Gastrocnemius medialis (tissue), 4 donors: ENCODE data around the gene AQP5. TPM values are rescaled to one million over a fixed set of nuclear protein-coding genes. Genes with fewer than 3 reads are reported as not detected.

Experiments
- ATAC-seq, 2 donors: fragments of 150-250 bp; one replicate each; pipeline ENCODE4 v1.9.1; 2016
- DNase-seq, 2 donors: peaks; one replicate each; pipeline ENCODE4 v3.0.0-alpha.2; 2019
- H3K27ac ChIP-seq, 4 donors: fragments of 200-600 bp; sonication (generic); 1 replicate in 1 of 4; 2 replicates in 3 of 4; pipeline ENCODE4 v1.5.1; 2016 to 2018; ENCODE audit warnings: mild to moderate bottlenecking in 2 of 4, moderate library complexity in 1 of 4
- H3K27me3 ChIP-seq, 3 donors: fragments of 200-600 bp; sonication (generic) in 2 of 3; 1 replicate in 1 of 3; 2 replicates in 2 of 3; pipeline versions ENCODE4 v1.5.1 to v1.6.0; 2016 to 2019; ENCODE audit warnings: mild to moderate bottlenecking in 1 of 3, moderate library complexity in 1 of 3
- H3K36me3 ChIP-seq, 2 donors: fragments of 200-600 bp; sonication (generic) in 1 of 2; one replicate each; pipeline ENCODE4 v1.5.1; 2017 to 2018
- H3K4me1 ChIP-seq, 2 donors: fragments of 200-600 bp; sonication (generic) in 1 of 2; one replicate each; pipeline ENCODE4 v1.5.1; 2016 to 2017; ENCODE audit warnings: mild to moderate bottlenecking in 2 of 2
- H3K4me3 ChIP-seq, 4 donors: fragments of 200-600 bp; sonication (generic) in 3 of 4; 1 replicate in 1 of 4; 2 replicates in 3 of 4; pipeline ENCODE4 v1.5.1; 2016 to 2019; ENCODE audit warnings: mild to moderate bottlenecking in 2 of 4
- H3K9me3 ChIP-seq, 3 donors: fragments of 200-600 bp; sonication (generic) in 2 of 3; 1 replicate in 1 of 3; 2 replicates in 2 of 3; pipeline ENCODE4 v1.5.1; 2016 to 2019
- CTCF ChIP-seq, 5 experiments: fragments of 450-650 bp in 3 of 5; fragments of 200-600 bp in 2 of 5; sonication (generic) in 2 of 5; IDR thresholded peaks in 4 of 5; conservative IDR thresholded peaks in 1 of 5; 1 replicate in 4 of 5; 2 replicates in 1 of 5; pipeline ENCODE4 v1.5.1; 2016 to 2019; ENCODE audit warnings: antibody characterized with exemption in 5 of 5, mild to moderate bottlenecking in 3 of 5, moderate library complexity in 3 of 5
- POLR2A ChIP-seq, 2 donors: fragments of 450-650 bp; IDR thresholded peaks; one replicate each; pipeline ENCODE4 v1.6.1; 2017; ENCODE audit warnings: antibody characterized with exemption in 2 of 2, mild to moderate bottlenecking in 2 of 2, moderate library complexity in 2 of 2
- in situ Hi-C, 4 donors: fragments of 200-750 bp; cut with MboI; loops; one replicate each; pipeline versions ENCODE4 v1.15.0 to v1.8.0; 2017; ENCODE audit warnings: low sequenced_read_pairs in 4 of 4
- intact Hi-C: fragments of 100-400 bp; cut with DNase I; formaldehyde crosslinking; loops from one replicate; pipeline ENCODE4 v1.15.1; 2023; ENCODE audit warnings: low total_unique reads
- total RNA-seq, 4 donors: library from RNA; depleted of rRNA; stranded (reverse); fragments of >200 nt; gene quantifications; one replicate each; pipeline versions ENCODE4 v1.1.0 to v1.2.3, GENCODE V29; 2016

Gene AQP5
- total RNA-seq, 4 donors from 2014 or later = not detected

GRCh38 chr12:49967777-49968250 lies 6.1 kb downstream of the AQP5 start:
- Histone ChIP-seq H3K9me3 (no peaks in the 10 kb centered on the region), H3K27ac (no peak overlapping the region), H3K4me3 (peak overlapping the region; percentile 36 to 50 (median 40)), H3K27me3 (peaks cover 4 to 21% (median 13%) of the 10 kb centered on the region in 3 donors), H3K4me1 (peaks cover 0 to 5% of the 10 kb centered on the region in 2 donors), H3K36me3 (no peaks in the 10 kb centered on the region)
- DNase-seq = no peak
- in situ Hi-C loops (no loop called here), intact Hi-C loops (loop anchor here (1.0 to 10.0 kb wide), 4 partner anchors 89 to 204 kb away; partner anchors contain the start of gene ASIC1)
- TF ChIP-seq CTCF (IDR thresholded peaks at IDR 0.05 in 4 of 5, conservative IDR thresholded peaks at IDR 0.05 in 1 of 5) = no peak
- TF ChIP-seq POLR2A (IDR thresholded peaks at IDR 0.05) = no peak
- ATAC-seq = no peak

- TF ChIP-seq CTCF (IDR thresholded peaks at IDR 0.05 in 4 of 5, conservative IDR thresholded peaks at IDR 0.05 in 1 of 5) = no peak
- no peak for TF ChIP-seq POLR2A (IDR thresholded peaks at IDR 0.05)
- in situ Hi-C loops = no loop called here
- Histone ChIP-seq H3K4me1 (peaks cover 0 to 5% of the 10 kb centered on the region in 2 donors), H3K4me3 (no peak overlapping the region), H3K9me3 (no peaks in the 10 kb centered on the region), H3K36me3 (no peaks in the 10 kb centered on the region), H3K27ac (no peak overlapping the region), H3K27me3 (peaks cover 4 to 21% (median 13%) of the 10 kb centered on the region in 3 donors)
- no peak for DNase-seq
- intact Hi-C loops = loop anchor here (1.0 to 10.0 kb wide), 3 partner anchors 102 to 204 kb away; no protein-coding TSS in a partner anchor
- no peak for ATAC-seq
Measured at GRCh38 chr12:49968471-49968870, 6.8 kb downstream of the AQP5 start.

DNA sequence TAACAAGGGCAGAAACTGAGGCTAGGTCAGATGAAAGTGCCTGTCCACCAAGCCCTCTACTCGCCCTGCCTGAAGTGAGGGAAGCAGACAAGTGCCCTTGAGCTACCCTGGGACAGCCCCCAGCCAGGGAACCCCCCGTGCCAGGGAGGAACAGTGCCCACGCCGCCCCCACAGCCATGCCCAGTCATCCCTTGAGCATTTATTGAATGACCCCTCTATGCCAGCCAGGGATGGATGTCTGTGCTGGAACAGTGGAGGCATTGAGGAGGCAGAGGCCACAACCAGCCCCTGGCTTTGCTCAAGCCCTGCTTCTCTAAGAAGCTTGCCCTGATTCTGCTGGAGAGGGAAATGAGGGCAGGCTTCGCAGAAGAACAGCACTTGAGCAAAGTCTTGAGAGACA lies 7.4 kb downstream of the AQP5 start:
- Histone ChIP-seq H3K9me3 (no peaks in the 10 kb centered on the region), H3K4me1 (peaks cover 0 to 5% of the 10 kb centered on the region in 2 donors), H3K4me3 (no peak overlapping the region), H3K36me3 (no peaks in the 10 kb centered on the region), H3K27me3 (peaks cover 4 to 21% (median 13%) of the 10 kb centered on the region in 3 donors), H3K27ac (no peak overlapping the region)
- ATAC-seq (no peak), DNase-seq (no peak)
- intact Hi-C loops = loop anchor here (5.0 to 10.0 kb wide), 2 partner anchors 104 to 203 kb away; no protein-coding TSS in a partner anchor
- in situ Hi-C loops = no loop called here
- TF ChIP-seq CTCF (IDR thresholded peaks at IDR 0.05 in 4 of 5, conservative IDR thresholded peaks at IDR 0.05 in 1 of 5) (no peak), POLR2A (IDR thresholded peaks at IDR 0.05) (no peak)

GRCh38 chr12:49969651-49970429 lies 8.2 kb downstream of the AQP5 start:
- in situ Hi-C loops = loop anchor here in 3 of 4 donors (5.0 kb wide), 3 partner anchors 82 to 97 kb away; partner anchors contain the start of gene ASIC1 (in 1 of the 3)
- no peak overlapping the region for H3K4me3 ChIP-seq

More at GRCh38 chr12:49969651-49970429, 8.2 kb downstream of the AQP5 start:
- H3K27ac ChIP-seq = no peak overlapping the region
- no peak for DNase-seq
- peaks cover 4 to 21% (median 10%) of the 10 kb centered on the region in 3 donors for H3K27me3 ChIP-seq
- intact Hi-C loops = loop anchor here (5.0 to 10.0 kb wide), 2 partner anchors 105 to 202 kb away; no protein-coding TSS in a partner anchor
- H3K4me1 ChIP-seq = peaks cover 0 to 5% of the 10 kb centered on the region in 2 donors
- ATAC-seq = no peak
- TF ChIP-seq CTCF (IDR thresholded peaks at IDR 0.05 in 4 of 5, conservative IDR thresholded peaks at IDR 0.05 in 1 of 5) (no peak), POLR2A (IDR thresholded peaks at IDR 0.05) (no peak)
- H3K36me3 ChIP-seq = no peaks in the 10 kb centered on the region
- H3K9me3 ChIP-seq = no peaks in the 10 kb centered on the region
